HepG2 (cell line): ENCODE data around the gene TKFC. TPM values are rescaled to one million over a fixed set of nuclear protein-coding genes. Genes with fewer than 3 reads are reported as not detected.

Experiments
- ATF3 ChIP-seq: sonication (generic); formaldehyde crosslinking; IDR thresholded peaks from 2 replicates; pipeline ENCODE4 v1.4.0; 2020; ENCODE audit warnings: missing genetic modification reagents
- EEA1 ChIP-seq: sonication (generic); formaldehyde crosslinking; IDR thresholded peaks from 2 replicates; pipeline ENCODE4 v1.5.1; 2020; ENCODE audit warnings: mild to moderate bottlenecking, missing genetic modification reagents, borderline replicate concordance
- FIP1L1 ChIP-seq: fragments of 200-400 bp; formaldehyde crosslinking; IDR thresholded peaks from 2 replicates; pipeline ENCODE4 v1.6.1; 2018; ENCODE audit warnings: low read depth, mild to moderate bottlenecking, low read length, moderate library complexity, borderline replicate concordance; ENCODE audit not compliant: insufficient read depth
- FOXO1 ChIP-seq: sonication (generic); formaldehyde crosslinking; IDR thresholded peaks from 2 replicates; pipeline ENCODE4 v1.4.0; 2020; ENCODE audit warnings: missing genetic modification reagents
- HNRNPL ChIP-seq: fragments of 200-400 bp; formaldehyde crosslinking; IDR thresholded peaks from 2 replicates; pipeline ENCODE4 v1.6.1; 2017; ENCODE audit warnings: mild to moderate bottlenecking, low read depth, low read length
- HOXA5 ChIP-seq: sonication (generic); formaldehyde crosslinking; IDR thresholded peaks from 2 replicates; pipeline ENCODE4 v1.4.0; 2020; ENCODE audit warnings: missing genetic modification reagents
- IKZF4 ChIP-seq: sonication (generic); formaldehyde crosslinking; IDR thresholded peaks from 2 replicates; pipeline ENCODE4 v1.5.1; 2020; ENCODE audit warnings: borderline replicate concordance, mild to moderate bottlenecking, low read depth, missing genetic modification reagents; ENCODE audit errors: not compliant biosample characterization
- KLF11 ChIP-seq: IDR thresholded peaks from 2 replicates; pipeline ENCODE4 v1.6.1; 2016; ENCODE audit warnings: missing compliant biosample characterization
- KMT2B ChIP-seq: IDR thresholded peaks from 2 replicates; pipeline ENCODE4 v1.6.1; 2016; ENCODE audit warnings: missing genetic modification reagents, missing compliant biosample characterization
- NCOA1 ChIP-seq: sonication (generic); formaldehyde crosslinking; IDR thresholded peaks from 2 replicates; pipeline ENCODE4 v1.9.0; 2021; ENCODE audit warnings: missing genetic modification reagents
- NFIB ChIP-seq: sonication (generic); formaldehyde crosslinking; IDR thresholded peaks from 2 replicates; pipeline ENCODE4 v1.9.0; 2021; ENCODE audit warnings: missing genetic modification reagents, mild to moderate bottlenecking, borderline replicate concordance
- NR3C1 ChIP-seq: sonication (generic); formaldehyde crosslinking; IDR thresholded peaks from 2 replicates; pipeline ENCODE4 v1.4.0; 2020; ENCODE audit warnings: missing genetic modification reagents
- POGZ ChIP-seq: sonication (generic); formaldehyde crosslinking; IDR thresholded peaks from 2 replicates; pipeline ENCODE4 v1.4.0; 2020; ENCODE audit warnings: mild to moderate bottlenecking, missing genetic modification reagents
- SAP130 ChIP-seq: IDR thresholded peaks from 2 replicates; pipeline ENCODE4 v1.6.1; 2016; ENCODE audit warnings: low read depth
- SP2 ChIP-seq: sonication (generic); formaldehyde crosslinking; IDR thresholded peaks from 2 replicates; pipeline ENCODE4 v1.5.1; 2020; ENCODE audit warnings: mild to moderate bottlenecking, missing genetic modification reagents
- THAP11 ChIP-seq: IDR thresholded peaks from 2 replicates; pipeline ENCODE4 v1.6.1; 2016; ENCODE audit warnings: missing biosample characterization, missing genetic modification reagents
- ZNF121 ChIP-seq: sonication (generic); formaldehyde crosslinking; IDR thresholded peaks from 2 replicates; pipeline ENCODE4 v1.5.0; 2020; ENCODE audit warnings: mild to moderate bottlenecking, missing genetic modification reagents
- ZNF446 ChIP-seq: sonication (generic); formaldehyde crosslinking; IDR thresholded peaks from 2 replicates; pipeline ENCODE4 v1.5.0; 2020; ENCODE audit warnings: mild to moderate bottlenecking, missing genetic modification reagents
- ZNF549 ChIP-seq: sonication (generic); formaldehyde crosslinking; IDR thresholded peaks from 2 replicates; pipeline ENCODE4 v1.5.0; 2020; ENCODE audit warnings: missing genetic modification reagents
- ZNF563 ChIP-seq: sonication (generic); formaldehyde crosslinking; IDR thresholded peaks from 2 replicates; pipeline ENCODE4 v1.8.0; 2022; ENCODE audit warnings: mild to moderate bottlenecking, moderate library complexity, missing genetic modification reagents
- ZNF646 ChIP-seq: sonication (generic); formaldehyde crosslinking; IDR thresholded peaks from 2 replicates; pipeline ENCODE4 v1.9.0; 2021; ENCODE audit warnings: mild to moderate bottlenecking, missing genetic modification reagents
- ZNF747 ChIP-seq: sonication (generic); formaldehyde crosslinking; IDR thresholded peaks from 2 replicates; pipeline ENCODE4 v1.8.1; 2023; ENCODE audit warnings: missing genetic modification reagents, mild to moderate bottlenecking, borderline replicate concordance
- ZNF777 ChIP-seq: sonication (generic); formaldehyde crosslinking; IDR thresholded peaks from 2 replicates; pipeline ENCODE4 v1.4.0; 2020; ENCODE audit warnings: missing genetic modification reagents
- polyA plus RNA-seq, 8 experiments: library from polyadenylated mRNA; depleted of rRNA in 3 of 8; stranded (reverse) in 7 of 8; unstranded in 1 of 8; fragments of >200 nt; fragmentation: Illumina TruSeq in 4 of 8; extraction: Trizol in 4 of 8; gene quantifications; 2 replicates each; pipeline versions ENCODE4 v1.2.1 to v1.2.3, GENCODE V29; 2011 to 2016; ENCODE audit warnings: low read depth in 4 of 8, missing spikeins in 1 of 8, mixed read lengths in 1 of 8; ENCODE audit not compliant: insufficient read depth in 1 of 8
- total RNA-seq, 5 experiments: library from RNA; depleted of rRNA; stranded (reverse); fragments of >200 nt; fragmentation: Illumina TruSeq; extraction: Trizol; gene quantifications; 2 replicates each; pipeline ENCODE4 v1.2.3, GENCODE V29; 2016; ENCODE audit warnings: low read depth in 1 of 5

Gene TKFC
- total and polyA plus RNA-seq, 2 of the 13 experiments (the other 11 are each of a cell fraction or from before 2014, with no cell fraction given): 147 to 197 TPM

- peak; percentile 64; the same call in 1 of the 2 replicates for TF ChIP-seq ZNF646 (CRISPR knock-in tag)
- TF ChIP-seq NFIB (CRISPR knock-in tag): no peak
- TF ChIP-seq FIP1L1: no peak
- no peak for TF ChIP-seq ZNF549 (CRISPR knock-in tag)
- 0 out of 2 replicates have a peak, but pooled peaks have one; percentile 50 for TF ChIP-seq NCOA1 (CRISPR knock-in tag)
- no peak for TF ChIP-seq KLF11 (CRISPR knock-in tag)
- 0 out of 2 replicates have a peak, but pooled peaks have one; percentile 34 for TF ChIP-seq ZNF747 (CRISPR knock-in tag)
- TF ChIP-seq FOXO1: no peak; the same call in 1 of the 2 replicates
- peak; percentile 8; the same call in 1 of the 2 replicates for TF ChIP-seq HOXA5
- 0 out of 2 replicates have a peak, but pooled peaks have one; percentile 53 for TF ChIP-seq ZNF563 (CRISPR knock-in tag)
- TF ChIP-seq SAP130 (CRISPR knock-in tag): peak; percentile 75
- peak; percentile 26 for TF ChIP-seq IKZF4 (CRISPR knock-in tag)
- peak; percentile 79; the same call in 1 of the 2 replicates for TF ChIP-seq EEA1 (CRISPR knock-in tag)
- TF ChIP-seq HNRNPL: peak; percentile 77
- no peak for TF ChIP-seq NR3C1 (CRISPR knock-in tag)
- no peak for TF ChIP-seq ZNF121 (CRISPR knock-in tag)
- TF ChIP-seq ZNF446 (CRISPR knock-in tag): peak; percentile 87
- no peak; the same call in 1 of the 2 replicates for TF ChIP-seq ATF3 (CRISPR knock-in tag)
- TF ChIP-seq KMT2B (CRISPR knock-in tag): 0 out of 2 replicates have a peak, but pooled peaks have one; percentile 23
- TF ChIP-seq ZNF777 (CRISPR knock-in tag): no peak
- TF ChIP-seq POGZ (CRISPR knock-in tag): 0 out of 2 replicates have a peak, but pooled peaks have one; percentile 16
- peak; percentile 44 for TF ChIP-seq SP2 (CRISPR knock-in tag)
- peak; percentile 31; the same call in 1 of the 2 replicates for TF ChIP-seq THAP11 (CRISPR knock-in tag)
Observed at GRCh38 chr11:61293867-61294716, 38.9 kb upstream of the TKFC start (continued).
